Liver (tissue), 9 donors: Measurements from ENCODE around the gene OCEL1. TPM values are rescaled to one million over a fixed set of nuclear protein-coding genes. Genes with fewer than 3 reads are reported as not detected.

ENCODE experiments used
- DNase-seq: peaks from one replicate; pipeline ENCODE4 v3.0.0-alpha.2; 2017; ENCODE audit warnings: low spot score
- H3K27ac ChIP-seq, 2 donors: one replicate each; pipeline ENCODE4 v1.7.0; 2013; ENCODE audit warnings: inconsistent platforms in 2 of 2, low read length in 2 of 2, control low read depth in 1 of 2, low read depth in 1 of 2, mild to moderate bottlenecking in 1 of 2
- H3K27me3 ChIP-seq, 4 donors: one replicate each; pipeline versions ENCODE4 v1.6.1 to v1.7.0; 2013; ENCODE audit warnings: low read length in 3 of 4, inconsistent platforms in 1 of 4, mild to moderate bottlenecking in 1 of 4, moderate library complexity in 1 of 4; ENCODE audit not compliant: control insufficient read depth in 4 of 4, insufficient read depth in 4 of 4
- H3K36me3 ChIP-seq, 4 donors: one replicate each; pipeline versions ENCODE4 v1.6.1 to v1.7.0; 2013; ENCODE audit warnings: low read length in 3 of 4, mild to moderate bottlenecking in 3 of 4, low read depth in 1 of 4, moderate library complexity in 1 of 4; ENCODE audit not compliant: control insufficient read depth in 4 of 4, insufficient read depth in 3 of 4
- H3K4me1 ChIP-seq, 4 donors: one replicate each; pipeline versions ENCODE4 v1.6.1 to v1.7.0; 2013; ENCODE audit warnings: low read length in 3 of 4, mild to moderate bottlenecking in 3 of 4, moderate library complexity in 1 of 4; ENCODE audit not compliant: control insufficient read depth in 4 of 4, insufficient read depth in 4 of 4
- H3K4me3 ChIP-seq, 3 donors: one replicate each; pipeline versions ENCODE4 v1.6.1 to v1.7.0; 2013; ENCODE audit warnings: low read length in 3 of 3, control low read depth in 1 of 3, low read depth in 1 of 3, mild to moderate bottlenecking in 1 of 3
- H3K9ac ChIP-seq, 2 donors: one replicate each; pipeline ENCODE4 v1.7.0; 2013; ENCODE audit warnings: low read length in 2 of 2, mild to moderate bottlenecking in 2 of 2, moderate library complexity in 2 of 2, control low read depth in 1 of 2, low read depth in 1 of 2
- H3K9me3 ChIP-seq, 4 donors: one replicate each; pipeline versions ENCODE4 v1.6.1 to v1.7.0; 2013; ENCODE audit warnings: low read length in 3 of 4; ENCODE audit not compliant: control insufficient read depth in 4 of 4
- EGR1 ChIP-seq, 2 donors: IDR thresholded peaks; 2 replicates each; pipeline ENCODE4 v1.6.1; 2016 to 2018; ENCODE audit warnings: antibody characterized with exemption in 2 of 2, low read depth in 2 of 2
- FOXA2 ChIP-seq: IDR thresholded peaks from 2 replicates; pipeline ENCODE4 v1.6.1; 2016; ENCODE audit warnings: antibody characterized with exemption
- GABPA ChIP-seq, 2 donors: IDR thresholded peaks in 1 of 2; conservative IDR thresholded peaks in 1 of 2; 2 replicates each; pipeline ENCODE4 v1.6.1; 2016; ENCODE audit warnings: antibody characterized with exemption in 2 of 2, mild to moderate bottlenecking in 1 of 2, moderate library complexity in 1 of 2
- HNF4A ChIP-seq, 2 donors: conservative IDR thresholded peaks; 2 replicates each; pipeline ENCODE4 v1.6.1; 2016; ENCODE audit warnings: antibody characterized with exemption in 2 of 2, mild to moderate bottlenecking in 2 of 2
- JUND ChIP-seq, 2 donors: IDR thresholded peaks; 2 replicates each; pipeline ENCODE4 v1.6.1; 2016; ENCODE audit warnings: antibody characterized with exemption in 2 of 2
- NR2F2 ChIP-seq: IDR thresholded peaks from 2 replicates; pipeline ENCODE4 v1.6.1; 2016; ENCODE audit warnings: antibody characterized with exemption
- RAD21 ChIP-seq, 2 donors: IDR thresholded peaks; 2 replicates each; pipeline ENCODE4 v1.6.1; 2016; ENCODE audit warnings: antibody characterized with exemption in 2 of 2, mild to moderate bottlenecking in 2 of 2
- SP1 ChIP-seq: IDR thresholded peaks from 2 replicates; pipeline ENCODE4 v1.6.1; 2018; ENCODE audit warnings: antibody characterized with exemption, mild to moderate bottlenecking
- YY1 ChIP-seq: IDR thresholded peaks from 2 replicates; pipeline ENCODE4 v1.6.1; 2016; ENCODE audit warnings: antibody characterized with exemption, mild to moderate bottlenecking
- WGBS: extraction: QIAGEN DNeasy Blood & Tissue Kit; methylation state at CpG from one replicate; pipeline ENCODE4 v1.1.7; 2013; 5-methylcytosine and 5-hydroxymethylcytosine counted together
- polyA plus RNA-seq, 2 donors: library from polyadenylated mRNA; stranded (reverse) in 1 of 2; unstranded in 1 of 2; fragments of 200-250 nt in 1 of 2; fragments of >200 nt in 1 of 2; fragmentation: Nextera tagmentation in 1 of 2; extraction: Ambion mirVana in 1 of 2; gene quantifications; one replicate each; pipeline versions ENCODE4 v1.2.1 to v1.2.3, GENCODE V29; 2013 to 2015
- total RNA-seq, 2 donors: library from RNA; depleted of rRNA; stranded (reverse); fragments of >200 nt; gene quantifications; one replicate each; pipeline ENCODE4 v1.2.3, GENCODE V29; 2014
- TF ChIP-seq, protein P1 (sequence below): IDR thresholded peaks from 2 replicates; pipeline ENCODE4 v1.6.1; 2016; ENCODE audit warnings: antibody characterized with exemption
- TF ChIP-seq, protein P2 (sequence below): IDR thresholded peaks from 2 replicates; pipeline ENCODE4 v1.6.1; 2016; ENCODE audit warnings: antibody characterized with exemption
- TF ChIP-seq, protein P3 (sequence below): fragments of 150-350 bp; IDR thresholded peaks from 2 replicates; pipeline ENCODE4 v1.5.1; 2017; ENCODE audit warnings: improper control_type of control experiment, low read depth, low read length; ENCODE audit not compliant: missing input control
- TF ChIP-seq, protein P4 (sequence below): IDR thresholded peaks from 2 replicates; pipeline ENCODE4 v1.6.1; 2016; ENCODE audit warnings: antibody characterized with exemption, mild to moderate bottlenecking
- donor health status: healthy.
- donor health status: healthy.
- donor health status: healthy.
- donor health status: healthy.
- donor health status: healthy.

The OCEL1 gene
- total and polyA plus RNA-seq, 4 donors, result 4.9 to 32.5 (median 20.8) TPM

DNA sequence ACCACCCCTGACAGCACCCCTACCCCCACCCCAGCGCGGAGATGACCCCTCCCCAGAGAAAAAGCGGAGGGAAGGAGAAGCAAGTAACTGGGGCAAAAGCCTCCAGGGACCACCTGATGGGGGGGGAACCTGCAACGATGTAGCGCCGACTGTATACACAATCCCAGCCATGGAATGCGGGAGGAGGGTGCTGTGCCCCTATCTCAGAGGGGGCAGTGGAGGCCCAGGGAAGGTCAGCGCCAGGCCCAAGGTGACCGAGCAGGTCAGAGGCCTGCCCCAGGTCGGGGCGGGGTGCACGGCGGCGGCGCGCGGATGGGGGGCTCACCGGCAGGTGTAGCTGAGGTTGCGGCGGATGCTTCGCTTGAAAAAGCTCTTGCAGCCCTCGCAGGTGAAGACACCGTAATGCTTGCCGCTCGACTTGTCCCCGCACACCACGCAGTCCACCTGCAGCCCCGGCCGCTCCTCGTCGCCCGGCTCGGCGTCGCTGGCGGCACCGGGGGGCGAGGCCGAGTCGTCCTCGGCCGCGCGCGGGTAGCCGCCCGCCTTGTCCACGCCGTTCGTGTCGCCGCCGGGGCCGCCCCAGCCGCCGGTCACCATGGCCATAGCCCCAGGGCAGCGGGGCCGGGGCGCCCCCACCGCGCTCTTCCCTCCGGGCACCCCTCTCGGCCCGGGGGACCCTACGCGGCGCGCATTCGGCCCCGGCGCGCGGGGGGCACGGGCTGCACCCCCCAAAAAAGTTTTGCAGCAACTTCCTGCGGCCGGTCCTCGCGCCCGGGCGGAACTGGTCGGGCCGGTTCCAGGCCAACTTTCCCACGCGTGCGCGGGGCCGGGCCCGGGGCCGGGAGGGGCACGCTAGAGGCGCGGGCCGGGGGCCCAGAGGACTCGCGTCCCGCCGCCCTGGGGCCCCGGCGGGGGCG, 18.9 kb downstream of the OCEL1 start:
- TF ChIP-seq JUND (IDR thresholded peaks at IDR 0.05) (no peak), RAD21 (IDR thresholded peaks at IDR 0.05) (no peak), SP1 (no peak), GABPA (IDR thresholded peaks at IDR 0.05 in 1 of 2, conservative IDR thresholded peaks at IDR 0.05 in 1 of 2) (no peak)
- 1% methylated on average over 100 of the region's 100 CpGs for WGBS
- peaks cover 19 to 61% (median 56%) of the 10 kb centered on the region in 4 donors for H3K4me1 ChIP-seq
- no peak for DNase-seq
- peak overlapping the region; percentile 75 to 89 (median 88) for H3K4me3 ChIP-seq
- H3K27ac ChIP-seq, result peak overlapping the region; percentile 81
- no peaks in the 10 kb centered on the region for H3K36me3 ChIP-seq
- H3K27me3 ChIP-seq, result no peaks in the 10 kb centered on the region
- H3K9ac ChIP-seq, result peak overlapping the region in 1 of 2 donors; percentile 60
- no peaks in the 10 kb centered on the region for H3K9me3 ChIP-seq

DNA sequence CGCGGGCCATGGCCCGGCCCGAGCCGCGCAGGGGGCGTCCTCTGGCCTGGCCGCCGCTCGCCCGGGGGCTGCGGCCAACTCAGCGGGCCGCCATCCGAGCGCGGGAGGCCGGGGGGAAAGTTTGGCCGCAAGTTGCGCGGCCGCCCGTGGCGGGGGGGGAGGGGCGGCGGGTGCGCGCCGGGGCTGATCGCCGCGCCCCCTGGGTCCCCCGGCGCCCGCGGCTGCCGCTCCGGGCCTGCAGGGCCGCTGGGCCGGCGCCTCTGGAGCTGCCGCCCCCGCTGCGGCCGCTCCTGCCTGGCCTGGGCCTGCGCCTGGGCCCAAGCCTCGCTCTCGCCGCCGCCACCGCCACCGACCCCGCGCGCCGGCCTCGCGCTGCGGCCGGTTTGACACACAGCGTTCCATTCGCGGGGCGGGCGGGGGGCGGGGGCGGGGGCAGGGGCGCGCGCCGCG, 19.5 kb downstream of the OCEL1 start, which contains the start of gene NR2F6:
Gene NR2F6, minus strand, starts transcription at position 385 of the 450 bp plus-strand sequence. CDS start 699 bp downstream, outside the sequence.
- H3K9ac ChIP-seq, result peak within 1 kb of the TSS in 1 of 2 donors; percentile 60
- no peak for TF ChIP-seq GABPA (IDR thresholded peaks at IDR 0.05 in 1 of 2, conservative IDR thresholded peaks at IDR 0.05 in 1 of 2)
- no peak for TF ChIP-seq FOXA2
- TF ChIP-seq HNF4A (conservative IDR thresholded peaks at IDR 0.05), result no peak
- TF ChIP-seq, protein P1, sequence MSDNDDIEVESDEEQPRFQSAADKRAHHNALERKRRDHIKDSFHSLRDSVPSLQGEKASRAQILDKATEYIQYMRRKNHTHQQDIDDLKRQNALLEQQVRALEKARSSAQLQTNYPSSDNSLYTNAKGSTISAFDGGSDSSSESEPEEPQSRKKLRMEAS, result no peak
- TF ChIP-seq, protein P2, sequence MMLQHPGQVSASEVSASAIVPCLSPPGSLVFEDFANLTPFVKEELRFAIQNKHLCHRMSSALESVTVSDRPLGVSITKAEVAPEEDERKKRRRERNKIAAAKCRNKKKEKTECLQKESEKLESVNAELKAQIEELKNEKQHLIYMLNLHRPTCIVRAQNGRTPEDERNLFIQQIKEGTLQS, result no peak
- TF ChIP-seq, protein P3, sequence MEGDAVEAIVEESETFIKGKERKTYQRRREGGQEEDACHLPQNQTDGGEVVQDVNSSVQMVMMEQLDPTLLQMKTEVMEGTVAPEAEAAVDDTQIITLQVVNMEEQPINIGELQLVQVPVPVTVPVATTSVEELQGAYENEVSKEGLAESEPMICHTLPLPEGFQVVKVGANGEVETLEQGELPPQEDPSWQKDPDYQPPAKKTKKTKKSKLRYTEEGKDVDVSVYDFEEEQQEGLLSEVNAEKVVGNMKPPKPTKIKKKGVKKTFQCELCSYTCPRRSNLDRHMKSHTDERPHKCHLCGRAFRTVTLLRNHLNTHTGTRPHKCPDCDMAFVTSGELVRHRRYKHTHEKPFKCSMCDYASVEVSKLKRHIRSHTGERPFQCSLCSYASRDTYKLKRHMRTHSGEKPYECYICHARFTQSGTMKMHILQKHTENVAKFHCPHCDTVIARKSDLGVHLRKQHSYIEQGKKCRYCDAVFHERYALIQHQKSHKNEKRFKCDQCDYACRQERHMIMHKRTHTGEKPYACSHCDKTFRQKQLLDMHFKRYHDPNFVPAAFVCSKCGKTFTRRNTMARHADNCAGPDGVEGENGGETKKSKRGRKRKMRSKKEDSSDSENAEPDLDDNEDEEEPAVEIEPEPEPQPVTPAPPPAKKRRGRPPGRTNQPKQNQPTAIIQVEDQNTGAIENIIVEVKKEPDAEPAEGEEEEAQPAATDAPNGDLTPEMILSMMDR, result no peak
- TF ChIP-seq YY1, result no peak
- TF ChIP-seq EGR1 (IDR thresholded peaks at IDR 0.05; ENCODE audit: low read depth in 2 of 2), result no peak
- no peak for TF ChIP-seq NR2F2
- no peak for TF ChIP-seq JUND (IDR thresholded peaks at IDR 0.05)
- TF ChIP-seq, protein P4, sequence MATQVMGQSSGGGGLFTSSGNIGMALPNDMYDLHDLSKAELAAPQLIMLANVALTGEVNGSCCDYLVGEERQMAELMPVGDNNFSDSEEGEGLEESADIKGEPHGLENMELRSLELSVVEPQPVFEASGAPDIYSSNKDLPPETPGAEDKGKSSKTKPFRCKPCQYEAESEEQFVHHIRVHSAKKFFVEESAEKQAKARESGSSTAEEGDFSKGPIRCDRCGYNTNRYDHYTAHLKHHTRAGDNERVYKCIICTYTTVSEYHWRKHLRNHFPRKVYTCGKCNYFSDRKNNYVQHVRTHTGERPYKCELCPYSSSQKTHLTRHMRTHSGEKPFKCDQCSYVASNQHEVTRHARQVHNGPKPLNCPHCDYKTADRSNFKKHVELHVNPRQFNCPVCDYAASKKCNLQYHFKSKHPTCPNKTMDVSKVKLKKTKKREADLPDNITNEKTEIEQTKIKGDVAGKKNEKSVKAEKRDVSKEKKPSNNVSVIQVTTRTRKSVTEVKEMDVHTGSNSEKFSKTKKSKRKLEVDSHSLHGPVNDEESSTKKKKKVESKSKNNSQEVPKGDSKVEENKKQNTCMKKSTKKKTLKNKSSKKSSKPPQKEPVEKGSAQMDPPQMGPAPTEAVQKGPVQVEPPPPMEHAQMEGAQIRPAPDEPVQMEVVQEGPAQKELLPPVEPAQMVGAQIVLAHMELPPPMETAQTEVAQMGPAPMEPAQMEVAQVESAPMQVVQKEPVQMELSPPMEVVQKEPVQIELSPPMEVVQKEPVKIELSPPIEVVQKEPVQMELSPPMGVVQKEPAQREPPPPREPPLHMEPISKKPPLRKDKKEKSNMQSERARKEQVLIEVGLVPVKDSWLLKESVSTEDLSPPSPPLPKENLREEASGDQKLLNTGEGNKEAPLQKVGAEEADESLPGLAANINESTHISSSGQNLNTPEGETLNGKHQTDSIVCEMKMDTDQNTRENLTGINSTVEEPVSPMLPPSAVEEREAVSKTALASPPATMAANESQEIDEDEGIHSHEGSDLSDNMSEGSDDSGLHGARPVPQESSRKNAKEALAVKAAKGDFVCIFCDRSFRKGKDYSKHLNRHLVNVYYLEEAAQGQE, result no peak
- H3K4me1 ChIP-seq, result peaks cover 16 to 54% (median 49%) of the 10 kb centered on the region in 4 donors
- H3K4me3 ChIP-seq, result peak within 1 kb of the TSS; percentile 75 to 89 (median 88)
- H3K27ac ChIP-seq, result peak within 1 kb of the TSS; percentile 84 to 91
- H3K27me3 ChIP-seq, result no peaks in the 10 kb centered on the region
- no peaks in the 10 kb centered on the region for H3K9me3 ChIP-seq
- DNase-seq, result no peak
- no peaks in the 10 kb centered on the region for H3K36me3 ChIP-seq
- under 1% methylated on average over 71 of the region's 72 CpGs for WGBS
